GM12878 (cell line): Measurements from ENCODE around the gene SCARB1. TPM values are rescaled to one million over a fixed set of nuclear protein-coding genes. Genes with fewer than 3 reads are reported as not detected.

Source experiments
- ATAC-seq: fragments of 200-7000 bp; cut with Tn5 transposase; 3 replicates; pipeline ENCODE4 v1.9.1; 2020; ENCODE audit warnings: mild to moderate bottlenecking, moderate library complexity
- BruUV-seq: library from RNA; stranded (reverse); fragments of 400-500 nt; replicated peaks from 2 replicates; lab custom pipeline; 2021; lab: Mats Ljungman, UMichigan
- CTCF ChIA-PET: fragments of 300-600 bp; sonication (Branson Sonifier 250); formaldehyde crosslinking; extraction: SDS; loops from one replicate; lab custom pipeline; 2021; ENCODE audit warnings: inconsistent platforms; lab: Yijun Ruan, JAX
- POLR2A ChIA-PET: fragments of 350-600 bp; formaldehyde crosslinking; extraction: SDS; loops from one replicate; lab custom pipeline; 2021; ENCODE audit warnings: inconsistent platforms; lab: Charles Lee
- RAD21 ChIA-PET: fragments of 300-600 bp; sonication (Branson Sonifier 250); formaldehyde crosslinking; loops from one replicate; lab custom pipeline; 2023; ENCODE audit warnings: antibody characterized with exemption; ENCODE audit not compliant: unreplicated experiment; lab: Charles Lee
- SMC1A ChIA-PET: fragments of 300-600 bp; sonication (Branson Sonifier 250); formaldehyde crosslinking; loops from one replicate; lab custom pipeline; 2023; ENCODE audit not compliant: unreplicated experiment, uncharacterized antibody; lab: Charles Lee
- DNase-seq: peaks from one replicate; pipeline ENCODE4 v3.0.0-alpha.2; 2011; ENCODE audit warnings: low read depth, low spot score
- FAIRE-seq: peaks from 3 replicates; lab custom pipeline; 2011; peaks lifted over from hg19 to GRCh38; lab: Jason Lieb, UNC
- H2AFZ ChIP-seq: 2 replicates; pipeline ENCODE4 v1.6.0; 2011; ENCODE audit warnings: low read depth, low read length, control low read depth; ENCODE audit not compliant: control insufficient read depth
- H3K27ac ChIP-seq: 2 replicates; pipeline ENCODE4 v1.5.1; 2011; ENCODE audit warnings: control low read depth; ENCODE audit not compliant: control insufficient read depth, insufficient read depth
- H3K27me3 ChIP-seq, 2 experiments: replicated peaks in 1 of 2; 2 replicates each; pipeline versions ENCODE4 v1.6.0 to v1.6.1; 2011; ENCODE audit warnings: low read length in 1 of 2; ENCODE audit not compliant: control insufficient read depth in 2 of 2, insufficient read depth in 2 of 2
- H3K36me3 ChIP-seq, 2 experiments: 2 replicates each; pipeline ENCODE4 v1.5.1; 2011; ENCODE audit warnings: low read length in 1 of 2; ENCODE audit not compliant: control insufficient read depth in 2 of 2, insufficient read depth in 2 of 2
- H3K4me1 ChIP-seq: 2 replicates; pipeline ENCODE4 v1.6.1; 2011; ENCODE audit warnings: mild to moderate bottlenecking, low read length, moderate library complexity, mixed read lengths; ENCODE audit not compliant: control insufficient read depth, insufficient read depth
- H3K4me2 ChIP-seq: 2 replicates; pipeline ENCODE4 v1.6.0; 2011; ENCODE audit warnings: control low read depth; ENCODE audit not compliant: control insufficient read depth, insufficient read depth
- H3K4me3 ChIP-seq: fragments of 200-600 bp; sonication (generic); 2 replicates; pipeline ENCODE4 v1.5.1; 2016
- H3K79me2 ChIP-seq: 2 replicates; pipeline ENCODE4 v1.6.0; 2011; ENCODE audit warnings: low read length; ENCODE audit not compliant: control insufficient read depth, insufficient read depth
- H3K9ac ChIP-seq: 2 replicates; pipeline ENCODE4 v1.8.0; 2011; ENCODE audit warnings: low read length, control low read depth, mixed read lengths; ENCODE audit not compliant: control insufficient read depth, insufficient read depth
- H3K9me3 ChIP-seq: replicated peaks from 3 replicates; pipeline ENCODE4 v1.5.1; 2011; ENCODE audit warnings: mild to moderate bottlenecking, low read length; ENCODE audit not compliant: control insufficient read depth, insufficient read depth
- H4K20me1 ChIP-seq: 2 replicates; pipeline ENCODE4 v1.6.0; 2011; ENCODE audit not compliant: control insufficient read depth, insufficient read depth
- CHD2 ChIP-seq: IDR thresholded peaks from 2 replicates; pipeline ENCODE4 v1.6.1; 2011; ENCODE audit warnings: low read depth, low read length, improper control_type of control experiment, borderline replicate concordance
- CHD4 ChIP-seq: fragments of 200-600 bp; sonication (generic); IDR thresholded peaks from 2 replicates; pipeline ENCODE4 v1.6.1; 2016; ENCODE audit warnings: mild to moderate bottlenecking
- EP300 ChIP-seq, 2 experiments: fragments of 150-350 bp in 1 of 2; IDR thresholded peaks; 2 replicates each; pipeline ENCODE4 v1.6.1; 2011 to 2012; ENCODE audit warnings: low read depth in 2 of 2, low read length in 2 of 2, borderline replicate concordance in 1 of 2, improper control_type of control experiment in 1 of 2, inconsistent platforms in 1 of 2; ENCODE audit not compliant: control insufficient read depth in 1 of 2
- HDGF ChIP-seq: fragments of 450-650 bp; IDR thresholded peaks from 2 replicates; pipeline ENCODE4 v1.6.1; 2016; ENCODE audit warnings: antibody characterized with exemption
- JUNB ChIP-seq: IDR thresholded peaks from 2 replicates; pipeline ENCODE4 v1.6.1; 2016; ENCODE audit warnings: antibody characterized with exemption, mild to moderate bottlenecking
- KDM1A ChIP-seq: fragments of 200-600 bp; sonication (generic); IDR thresholded peaks from 2 replicates; pipeline ENCODE4 v1.6.1; 2016; ENCODE audit warnings: borderline replicate concordance
- PAX8 ChIP-seq: fragments of 450-650 bp; IDR thresholded peaks from 2 replicates; pipeline ENCODE4 v1.6.1; 2017; ENCODE audit warnings: mild to moderate bottlenecking, moderate library complexity
- POLR2AphosphoS2 ChIP-seq: IDR thresholded peaks from 2 replicates; pipeline ENCODE4 v1.6.1; 2011; ENCODE audit warnings: low read depth, mild to moderate bottlenecking, low read length, improper control_type of control experiment, moderate library complexity
- POU2F2 ChIP-seq: IDR thresholded peaks from 3 replicates; pipeline ENCODE4 v1.6.1; 2011; ENCODE audit warnings: low read depth, mild to moderate bottlenecking, low read length, borderline replicate concordance
- SRF ChIP-seq, 2 experiments: IDR thresholded peaks; 2 replicates each; pipeline ENCODE4 v1.6.1; 2011; ENCODE audit warnings: low read depth in 2 of 2, low read length in 2 of 2, mild to moderate bottlenecking in 1 of 2, moderate library complexity in 1 of 2
- TAF1 ChIP-seq: IDR thresholded peaks from 2 replicates; pipeline ENCODE4 v1.6.1; 2011; ENCODE audit warnings: mild to moderate bottlenecking, low read depth, low read length, borderline replicate concordance
- YY1 ChIP-seq: IDR thresholded peaks from 2 replicates; pipeline ENCODE4 v1.6.1; 2011; ENCODE audit warnings: low read depth, mild to moderate bottlenecking, low read length
- ZNF24 ChIP-seq: fragments of 450-650 bp; IDR thresholded peaks from 2 replicates; pipeline ENCODE4 v1.6.1; 2017; ENCODE audit warnings: antibody characterized with exemption, mild to moderate bottlenecking
- ZSCAN29 ChIP-seq: fragments of 450-650 bp; IDR thresholded peaks from 2 replicates; pipeline ENCODE4 v1.6.1; 2017; ENCODE audit warnings: mild to moderate bottlenecking, moderate library complexity
- WGBS: methylation state at CpG from one replicate; pipeline ENCODE4 v1.1.6; 2016; ENCODE audit warnings: low lambda C conversion rate; ENCODE audit not compliant: insufficient replicate concordance, insufficient coverage; ENCODE audit errors: missing lambda C conversion rate; 5-methylcytosine and 5-hydroxymethylcytosine counted together
- in situ Hi-C: fragments of 300-500 bp; cut with MboI; formaldehyde crosslinking; loops from 9 replicates; pipeline ENCODE4 v1.14.3; 2018; ENCODE audit warnings: mixed read lengths
- intact Hi-C: fragments of 100-400 bp; cut with micrococcal nuclease; formaldehyde crosslinking; loops from one replicate; pipeline ENCODE4 v1.14.2; 2022; ENCODE audit not compliant: unreplicated experiment
- polyA plus RNA-seq, 11 experiments: library from polyadenylated mRNA; depleted of rRNA in 4 of 11; unstranded in 6 of 11; stranded (reverse) in 5 of 11; fragments of >200 nt; fragmentation: Nextera tagmentation in 4 of 11; fragmentation: Illumina TruSeq in 1 of 11; extraction: Ambion mirVana in 4 of 11; extraction: Trizol in 1 of 11; gene quantifications; 1 replicate in 1 of 11; 2 replicates in 10 of 11; pipeline versions ENCODE4 v1.2.1 to v1.2.3, GENCODE V29; 2011 to 2016; ENCODE audit warnings: inconsistent platforms in 2 of 11, missing spikeins in 2 of 11, low read depth in 1 of 11
- total RNA-seq, 4 experiments: library from RNA; depleted of rRNA in 3 of 4; stranded (reverse); fragments of >200 nt in 3 of 4; fragmentation: Illumina TruSeq in 1 of 4; extraction: Trizol in 1 of 4; gene quantifications; 2 replicates each; pipeline versions ENCODE4 v1.2.1 to v1.2.3, GENCODE V29; 2013 to 2021
- TF ChIP-seq, protein P1 (sequence below): IDR thresholded peaks from 2 replicates; pipeline ENCODE4 v1.6.1; 2011; ENCODE audit warnings: borderline replicate concordance, low read depth, mild to moderate bottlenecking, moderate library complexity, low read length; ENCODE audit not compliant: insufficient read depth, poor library complexity, severe bottlenecking
- TF ChIP-seq, protein P2 (sequence below): IDR thresholded peaks from 2 replicates; pipeline ENCODE4 v1.6.1; 2012; ENCODE audit warnings: mild to moderate bottlenecking, low read depth, low read length
- TF ChIP-seq, protein P3 (sequence below): IDR thresholded peaks from 2 replicates; pipeline ENCODE4 v1.6.1; 2012; ENCODE audit warnings: low read depth, low read length, improper control_type of control experiment

Gene SCARB1
- total and polyA plus RNA-seq, 10 of the 15 experiments (the other 5 are each of a cell fraction or from before 2014, with no cell fraction given): 0.34 to 104 (median 63.1) TPM

DNA sequence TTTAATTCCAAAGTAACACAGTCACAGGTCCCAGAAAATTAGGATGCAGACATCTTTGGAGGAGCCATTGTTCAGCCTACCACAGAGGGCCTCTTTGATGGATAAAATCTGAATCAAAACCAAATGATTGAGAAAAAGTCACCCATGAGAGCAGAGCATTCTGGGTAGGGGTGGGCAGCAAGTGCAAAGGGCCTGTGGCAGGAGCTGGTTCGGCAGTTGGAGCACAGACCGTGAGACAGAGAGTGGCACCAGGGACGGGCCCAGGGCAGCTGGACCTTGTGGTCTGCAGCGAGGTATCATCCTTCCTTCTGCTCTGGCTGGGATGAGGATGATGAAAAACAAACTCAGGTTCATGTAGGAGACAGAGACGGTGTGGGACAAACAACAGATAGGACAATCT lies 32.8 kb upstream of the SCARB1 start:
- intact Hi-C loops: no loop called here
- no TSS peak for BruUV-seq
- FAIRE-seq (no peak), ATAC-seq (no peak), DNase-seq (no peak)
- no peaks in the 10 kb centered on the region for H3K27me3 ChIP-seq
- no peaks in the 10 kb centered on the region for H4K20me1 ChIP-seq
- no peaks in the 10 kb centered on the region; the same call in 1 of the 2 replicates for H3K79me2 ChIP-seq
- no peak overlapping the region for H3K9ac ChIP-seq
- H3K4me2 ChIP-seq: no peak overlapping the region
- H2AFZ ChIP-seq: no peak overlapping the region
- H3K4me1 ChIP-seq: peaks cover 21% of the 10 kb centered on the region
- in situ Hi-C loops: no loop called here
- no peak overlapping the region for H3K27ac ChIP-seq
- no peak overlapping the region for H3K4me3 ChIP-seq
- RAD21 ChIA-PET: no interaction called here
- CTCF ChIA-PET: interaction anchor here (2.0 kb wide), 1 partner anchor 38 kb away, joined by 5 read pairs; no protein-coding TSS in a partner anchor
- TF ChIP-seq HDGF (no peak), KDM1A (no peak), YY1 (no peak), PAX8 (no peak), TAF1 (no peak), ZNF24 (no peak), POLR2AphosphoS2 (no peak), CHD4 (no peak), ZSCAN29 (no peak), EP300 (IDR thresholded peaks at IDR 0.05; ENCODE audit: borderline replicate concordance in 1 of 2, control insufficient read depth in 1 of 2, low read depth in 2 of 2, low read length in 2 of 2) (no peak), CHD2 (no peak), POU2F2 (no peak), SRF (IDR thresholded peaks at IDR 0.05; ENCODE audit: low read depth in 2 of 2, low read length in 2 of 2) (no peak), JUNB (no peak)
- TF ChIP-seq, protein P1, sequence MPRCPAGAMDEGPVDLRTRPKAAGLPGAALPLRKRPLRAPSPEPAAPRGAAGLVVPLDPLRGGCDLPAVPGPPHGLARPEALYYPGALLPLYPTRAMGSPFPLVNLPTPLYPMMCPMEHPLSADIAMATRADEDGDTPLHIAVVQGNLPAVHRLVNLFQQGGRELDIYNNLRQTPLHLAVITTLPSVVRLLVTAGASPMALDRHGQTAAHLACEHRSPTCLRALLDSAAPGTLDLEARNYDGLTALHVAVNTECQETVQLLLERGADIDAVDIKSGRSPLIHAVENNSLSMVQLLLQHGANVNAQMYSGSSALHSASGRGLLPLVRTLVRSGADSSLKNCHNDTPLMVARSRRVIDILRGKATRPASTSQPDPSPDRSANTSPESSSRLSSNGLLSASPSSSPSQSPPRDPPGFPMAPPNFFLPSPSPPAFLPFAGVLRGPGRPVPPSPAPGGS: no peak
- TF ChIP-seq, protein P2, sequence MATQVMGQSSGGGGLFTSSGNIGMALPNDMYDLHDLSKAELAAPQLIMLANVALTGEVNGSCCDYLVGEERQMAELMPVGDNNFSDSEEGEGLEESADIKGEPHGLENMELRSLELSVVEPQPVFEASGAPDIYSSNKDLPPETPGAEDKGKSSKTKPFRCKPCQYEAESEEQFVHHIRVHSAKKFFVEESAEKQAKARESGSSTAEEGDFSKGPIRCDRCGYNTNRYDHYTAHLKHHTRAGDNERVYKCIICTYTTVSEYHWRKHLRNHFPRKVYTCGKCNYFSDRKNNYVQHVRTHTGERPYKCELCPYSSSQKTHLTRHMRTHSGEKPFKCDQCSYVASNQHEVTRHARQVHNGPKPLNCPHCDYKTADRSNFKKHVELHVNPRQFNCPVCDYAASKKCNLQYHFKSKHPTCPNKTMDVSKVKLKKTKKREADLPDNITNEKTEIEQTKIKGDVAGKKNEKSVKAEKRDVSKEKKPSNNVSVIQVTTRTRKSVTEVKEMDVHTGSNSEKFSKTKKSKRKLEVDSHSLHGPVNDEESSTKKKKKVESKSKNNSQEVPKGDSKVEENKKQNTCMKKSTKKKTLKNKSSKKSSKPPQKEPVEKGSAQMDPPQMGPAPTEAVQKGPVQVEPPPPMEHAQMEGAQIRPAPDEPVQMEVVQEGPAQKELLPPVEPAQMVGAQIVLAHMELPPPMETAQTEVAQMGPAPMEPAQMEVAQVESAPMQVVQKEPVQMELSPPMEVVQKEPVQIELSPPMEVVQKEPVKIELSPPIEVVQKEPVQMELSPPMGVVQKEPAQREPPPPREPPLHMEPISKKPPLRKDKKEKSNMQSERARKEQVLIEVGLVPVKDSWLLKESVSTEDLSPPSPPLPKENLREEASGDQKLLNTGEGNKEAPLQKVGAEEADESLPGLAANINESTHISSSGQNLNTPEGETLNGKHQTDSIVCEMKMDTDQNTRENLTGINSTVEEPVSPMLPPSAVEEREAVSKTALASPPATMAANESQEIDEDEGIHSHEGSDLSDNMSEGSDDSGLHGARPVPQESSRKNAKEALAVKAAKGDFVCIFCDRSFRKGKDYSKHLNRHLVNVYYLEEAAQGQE: no peak
- TF ChIP-seq, protein P3, sequence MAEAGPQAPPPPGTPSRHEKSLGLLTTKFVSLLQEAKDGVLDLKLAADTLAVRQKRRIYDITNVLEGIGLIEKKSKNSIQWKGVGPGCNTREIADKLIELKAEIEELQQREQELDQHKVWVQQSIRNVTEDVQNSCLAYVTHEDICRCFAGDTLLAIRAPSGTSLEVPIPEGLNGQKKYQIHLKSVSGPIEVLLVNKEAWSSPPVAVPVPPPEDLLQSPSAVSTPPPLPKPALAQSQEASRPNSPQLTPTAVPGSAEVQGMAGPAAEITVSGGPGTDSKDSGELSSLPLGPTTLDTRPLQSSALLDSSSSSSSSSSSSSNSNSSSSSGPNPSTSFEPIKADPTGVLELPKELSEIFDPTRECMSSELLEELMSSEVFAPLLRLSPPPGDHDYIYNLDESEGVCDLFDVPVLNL: no peak
- TF ChIP-seq, all 136 proteins: peak for 0
- ChIA-PET SMC1A (interaction anchor here (0.6 to 1.6 kb wide), 3 partner anchors 34 to 853 kb away, joined by 3 read pairs; no protein-coding TSS in a partner anchor), POLR2A (interaction anchor here (0.7 kb wide), 1 partner anchor 37 kb away, joined by 3 read pairs; no protein-coding TSS in a partner anchor)
- Histone ChIP-seq H3K36me3 (no peaks in the 10 kb centered on the region), H3K9me3 (peaks cover 2% of the 10 kb centered on the region; the same call in 1 of the 3 replicates)
- WGBS: 87% methylated on average over 5 of the region's 5 CpGs
